ENCODE measurements around the gene MMAB. TPM values are rescaled to one million over a fixed set of nuclear protein-coding genes. Genes with fewer than 3 reads are reported as not detected.

MMAB gene
- total RNA-seq, 1 experiment from 2014 or later = 50.3 TPM

- DNase-seq (ENCODE audit: low spot score) = no peak
- in situ Hi-C loops (cut with HindIII; ENCODE audit: low sequenced_read_pairs) = no loop called here
Observed at GRCh38 chr12:109589691-109590245, 16.5 kb upstream of the MMAB start.

GRCh38 chr12:109589240-109589590 is 15.9 kb upstream of the MMAB start:
- DNase-seq (ENCODE audit: low spot score) = no peak
- in situ Hi-C loops (cut with HindIII; ENCODE audit: low sequenced_read_pairs) = no loop called here

GRCh38 chr12:109588461-109589239 is 15.3 kb upstream of the MMAB start:
- no peak for DNase-seq (ENCODE audit: low spot score)
- in situ Hi-C loops (cut with HindIII; ENCODE audit: low sequenced_read_pairs) = no loop called here

- DNase-seq (ENCODE audit: low spot score) = no peak
- in situ Hi-C loops (cut with HindIII; ENCODE audit: low sequenced_read_pairs) = no loop called here
Observed at GRCh38 chr12:109587921-109588320, 14.6 kb upstream of the MMAB start.

GRCh38 chr12:109586385-109587296 is 13.3 kb upstream of the MMAB start:
- no peak for DNase-seq (ENCODE audit: low spot score)
- in situ Hi-C loops (cut with HindIII; ENCODE audit: low sequenced_read_pairs) = no loop called here

- in situ Hi-C loops (cut with HindIII; ENCODE audit: low sequenced_read_pairs) = no loop called here
- no peak for DNase-seq (ENCODE audit: low spot score)
Observed at GRCh38 chr12:109583733-109584132, 10.4 kb upstream of the MMAB start.

- DNase-seq (ENCODE audit: low spot score) = no peak
- in situ Hi-C loops (cut with HindIII; ENCODE audit: low sequenced_read_pairs) = no loop called here
Observed at GRCh38 chr12:109582636-109583035, 9.3 kb upstream of the MMAB start.

GRCh38 chr12:109581856-109582255 is 8.6 kb upstream of the MMAB start:
- DNase-seq (ENCODE audit: low spot score) = no peak
- in situ Hi-C loops (cut with HindIII; ENCODE audit: low sequenced_read_pairs) = no loop called here

- in situ Hi-C loops (cut with HindIII; ENCODE audit: low sequenced_read_pairs) = no loop called here
Observed at GRCh38 chr12:109581334-109581691, 8.0 kb upstream of the MMAB start.

GRCh38 chr12:109580684-109581333 is 7.5 kb upstream of the MMAB start:
- DNase-seq (ENCODE audit: low spot score) = no peak
- in situ Hi-C loops (cut with HindIII; ENCODE audit: low sequenced_read_pairs) = no loop called here

More at GRCh38 chr12:109581334-109581691, 8.0 kb upstream of the MMAB start:
- no peak for DNase-seq (ENCODE audit: low spot score)

- in situ Hi-C loops (cut with HindIII; ENCODE audit: low sequenced_read_pairs) = no loop called here
- DNase-seq (ENCODE audit: low spot score) = no peak
Observed at GRCh38 chr12:109580272-109580671, 7.0 kb upstream of the MMAB start.

GRCh38 chr12:109579639-109580038 is 6.3 kb upstream of the MMAB start:
- in situ Hi-C loops (cut with HindIII; ENCODE audit: low sequenced_read_pairs) = no loop called here
- no peak for DNase-seq (ENCODE audit: low spot score)

- in situ Hi-C loops (cut with HindIII; ENCODE audit: low sequenced_read_pairs) = no loop called here
Observed at GRCh38 chr12:109578330-109578927, 5.1 kb upstream of the MMAB start.

GRCh38 chr12:109577311-109577710 is 4.0 kb upstream of the MMAB start:
- in situ Hi-C loops (cut with HindIII; ENCODE audit: low sequenced_read_pairs) = no loop called here

More at GRCh38 chr12:109578330-109578927, 5.1 kb upstream of the MMAB start:
- no peak for DNase-seq (ENCODE audit: low spot score)

GRCh38 chr12:109575683-109576082 is 2.4 kb upstream of the MMAB start:
- no peak for DNase-seq (ENCODE audit: low spot score)
- in situ Hi-C loops (cut with HindIII; ENCODE audit: low sequenced_read_pairs) = no loop called here

More at GRCh38 chr12:109577311-109577710, 4.0 kb upstream of the MMAB start:
- no peak for DNase-seq (ENCODE audit: low spot score)

- in situ Hi-C loops (cut with HindIII; ENCODE audit: low sequenced_read_pairs) = no loop called here
- DNase-seq (ENCODE audit: low spot score) = no peak
Observed at GRCh38 chr12:109573914-109574244, 575 bp upstream of the MMAB start.

- in situ Hi-C loops (cut with HindIII; ENCODE audit: low sequenced_read_pairs) = no loop called here
Observed at GRCh38 chr12:109572506-109572845, 828 bp downstream of the MMAB start.

GRCh38 chr12:109571773-109572505 is 1.4 kb downstream of the MMAB start:
- DNase-seq (ENCODE audit: low spot score) = no peak
- in situ Hi-C loops (cut with HindIII; ENCODE audit: low sequenced_read_pairs) = no loop called here

More at GRCh38 chr12:109572506-109572845, 828 bp downstream of the MMAB start:
- no peak for DNase-seq (ENCODE audit: low spot score)

- no peak for DNase-seq (ENCODE audit: low spot score)
- in situ Hi-C loops (cut with HindIII; ENCODE audit: low sequenced_read_pairs) = no loop called here
Observed at GRCh38 chr12:109568486-109568885, 4.8 kb downstream of the MMAB start.

Measured in G401 (cell line).